HTR-8/SVneo (cell line): ENCODE data around the gene BYSL.

Experiments
- DNase-seq: peaks from one replicate; pipeline ENCODE4 v3.0.0; 2011; ENCODE audit warnings: low spot score, mixed read lengths; ENCODE audit not compliant: insufficient read length
- FAIRE-seq: peaks from 2 replicates; lab custom pipeline; 2011; peaks lifted over from hg19 to GRCh38; lab: Jason Lieb, UNC

The BYSL gene

DNA sequence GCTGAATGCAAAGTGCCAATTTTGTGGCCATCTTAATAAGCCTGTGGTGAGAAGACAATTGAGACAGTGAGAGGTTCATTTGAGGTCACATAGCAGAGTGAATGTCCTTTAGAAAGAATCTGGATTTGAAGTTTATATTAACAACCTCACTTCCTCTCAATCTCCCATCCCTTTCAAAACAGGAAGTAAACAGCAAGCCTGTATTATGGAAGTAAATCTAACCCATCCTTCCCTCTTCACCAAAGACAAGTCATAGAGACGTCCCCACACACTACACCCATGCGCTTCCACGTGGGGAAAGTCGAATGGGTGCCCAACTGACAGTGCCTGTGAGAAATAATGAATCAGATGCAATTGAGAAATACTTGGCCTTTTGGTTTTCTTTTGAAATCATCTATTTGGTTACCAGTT lies 49.1 kb downstream of the BYSL start:
- FAIRE-seq (no peak), DNase-seq (peak; percentile 54)

DNA sequence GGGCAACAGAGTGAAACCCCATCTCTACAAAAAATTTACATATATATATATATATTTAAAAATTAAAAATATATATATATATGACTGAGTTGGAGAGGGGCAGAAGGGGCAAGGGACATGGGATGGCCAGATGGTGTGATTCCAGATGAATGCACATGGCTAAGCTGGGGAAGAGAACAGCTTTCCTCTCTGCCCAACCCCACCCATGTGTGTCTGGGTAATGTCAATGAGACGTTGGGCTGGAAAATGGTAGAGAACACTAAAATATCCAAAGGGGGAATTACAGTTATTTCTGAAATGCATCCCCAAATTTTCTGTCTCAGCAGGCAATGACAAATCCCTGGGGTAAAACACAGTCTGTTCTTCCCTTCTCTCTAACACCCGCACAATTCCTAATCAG lies 51.5 kb downstream of the BYSL start:
- FAIRE-seq = no peak
- no peak for DNase-seq

DNA sequence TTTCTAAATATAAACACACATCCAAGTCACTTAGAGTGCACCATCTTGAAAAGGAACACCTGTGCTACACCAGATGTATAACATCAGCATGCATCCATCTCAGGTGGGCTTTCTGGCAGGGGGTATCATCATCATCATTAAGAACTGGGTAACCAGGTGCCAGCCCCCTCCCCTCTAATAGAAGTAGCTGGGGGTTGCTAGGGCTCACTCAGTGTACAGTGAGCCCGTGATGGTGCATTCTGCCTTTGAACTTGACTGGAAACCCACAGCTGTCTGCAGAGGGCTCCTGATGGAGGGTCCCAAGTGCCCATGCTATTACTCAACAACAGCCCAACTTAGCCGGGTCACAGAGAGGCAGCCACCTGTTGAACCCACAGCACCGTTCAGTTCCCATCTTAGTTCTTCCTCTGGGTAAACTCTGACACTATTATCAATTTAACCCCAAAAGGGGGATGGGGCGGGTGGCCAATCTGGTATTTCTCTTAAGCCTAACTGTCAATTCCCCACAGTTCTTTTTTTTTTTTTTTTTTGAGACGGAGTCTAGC lies 53.1 kb downstream of the BYSL start:
- FAIRE-seq = no peak

DNA sequence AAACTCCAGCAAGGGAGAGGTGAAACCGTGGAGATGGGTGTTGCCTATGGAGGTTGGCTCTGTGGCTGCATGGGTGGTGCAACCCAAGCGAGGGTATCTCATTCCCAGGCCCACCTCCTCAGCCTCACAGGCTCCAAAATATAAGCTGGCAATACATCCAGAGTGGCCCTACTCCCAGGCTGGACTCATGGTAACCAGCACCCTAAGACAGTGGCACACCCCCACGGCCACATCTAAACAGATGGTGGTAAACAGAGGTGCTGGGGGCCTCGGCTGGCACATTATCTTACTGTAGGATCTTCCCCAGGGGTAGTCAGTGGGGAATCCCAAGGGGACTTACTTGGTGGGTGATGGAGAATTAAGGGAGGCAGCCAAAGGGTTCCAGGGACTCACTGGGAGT lies 54.0 kb downstream of the BYSL start:
- no peak for FAIRE-seq
- DNase-seq = no peak

More for the DNA sequence above, 53.1 kb downstream of the BYSL start:
- DNase-seq = no peak

DNA sequence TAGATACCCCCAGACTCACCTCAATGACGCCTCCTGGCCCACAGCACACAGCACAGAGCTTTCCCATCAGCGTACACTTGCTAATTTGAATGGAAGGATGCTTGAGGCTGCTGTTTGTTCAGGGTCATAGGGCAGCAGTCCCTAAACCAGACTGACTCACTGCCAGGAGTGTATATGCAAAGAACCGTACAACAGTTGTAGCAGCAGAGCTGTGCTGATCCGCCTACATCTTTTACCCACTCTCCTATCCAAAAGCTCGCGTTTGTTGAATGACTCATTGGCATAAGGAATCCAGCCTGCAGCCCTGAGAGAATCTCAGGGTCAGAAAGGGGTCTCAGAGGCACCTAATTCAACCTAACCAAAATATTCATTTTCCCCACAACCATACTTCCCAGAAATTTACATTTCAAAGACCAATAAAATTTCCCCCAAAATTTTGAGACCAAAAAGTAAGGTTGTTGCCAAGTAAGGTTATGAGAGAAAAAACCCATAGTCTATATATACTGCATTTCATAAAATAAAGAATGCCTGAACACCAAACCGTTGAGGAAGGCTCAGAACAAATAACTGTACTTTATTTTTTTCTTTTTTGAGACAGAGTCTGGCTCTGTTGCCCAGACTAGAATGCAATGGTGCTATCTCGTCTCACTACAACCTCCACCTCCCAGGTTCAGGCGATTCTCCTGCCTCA lies 55.6 kb downstream of the BYSL start:
- peak; percentile 64 for DNase-seq
- FAIRE-seq = peak; percentile 31
